OCI-LY7 (cell line): Measurements from ENCODE around the gene BCAR3.

ENCODE experiments used
- EZH2phosphoT487 ChIP-seq: fragments of 200-600 bp; sonication (generic); IDR thresholded peaks from 2 replicates; pipeline ENCODE4 v1.6.1; 2018; ENCODE audit warnings: low read depth, borderline replicate concordance, mild to moderate bottlenecking, mixed run types, antibody characterized with exemption, low read length, moderate library complexity, mixed read lengths
- TF ChIP-seq, protein P1 (sequence below): fragments of 200-600 bp; sonication (generic); conservative IDR thresholded peaks from 2 replicates; pipeline ENCODE4 v1.5.1; 2014; ENCODE audit warnings: mild to moderate bottlenecking, antibody characterized with exemption, low read length, moderate library complexity, mixed read lengths

DNA sequence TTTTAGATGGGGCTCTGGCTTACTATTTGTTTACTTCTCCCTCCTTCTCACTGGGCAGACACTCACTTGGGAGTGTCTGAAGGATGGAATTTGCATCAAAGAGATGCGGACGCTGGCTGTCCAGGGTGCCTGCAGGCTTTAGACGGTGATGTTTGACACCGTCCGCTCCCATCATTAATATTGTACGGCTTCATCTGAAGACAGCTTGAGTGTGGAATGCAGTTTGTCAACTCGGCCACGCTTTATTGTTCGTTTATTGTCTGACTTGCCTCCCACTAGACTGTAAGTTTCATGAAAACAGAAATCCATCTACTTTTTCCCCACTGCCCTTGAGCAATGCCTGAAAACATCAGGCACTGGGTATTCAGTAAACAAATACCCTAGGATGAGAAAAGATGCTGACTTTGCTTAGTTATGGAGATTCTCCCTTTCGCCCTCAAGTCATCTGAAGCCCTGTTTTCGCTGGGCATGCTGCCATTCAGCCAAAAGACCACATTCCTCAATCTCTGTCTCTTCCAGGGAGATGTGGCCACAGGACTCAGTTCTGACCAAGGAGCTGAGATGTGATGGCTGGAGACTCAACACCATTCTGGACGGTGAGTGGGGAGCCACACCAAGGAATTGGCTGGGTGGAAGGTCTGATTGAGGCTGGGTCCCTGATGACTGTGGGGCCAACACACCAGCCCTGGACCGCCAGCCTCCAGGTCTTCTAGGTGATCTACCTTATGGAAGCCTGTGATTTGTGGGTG is 87.6 kb downstream of the BCAR3 start:
- TF ChIP-seq, protein P1, sequence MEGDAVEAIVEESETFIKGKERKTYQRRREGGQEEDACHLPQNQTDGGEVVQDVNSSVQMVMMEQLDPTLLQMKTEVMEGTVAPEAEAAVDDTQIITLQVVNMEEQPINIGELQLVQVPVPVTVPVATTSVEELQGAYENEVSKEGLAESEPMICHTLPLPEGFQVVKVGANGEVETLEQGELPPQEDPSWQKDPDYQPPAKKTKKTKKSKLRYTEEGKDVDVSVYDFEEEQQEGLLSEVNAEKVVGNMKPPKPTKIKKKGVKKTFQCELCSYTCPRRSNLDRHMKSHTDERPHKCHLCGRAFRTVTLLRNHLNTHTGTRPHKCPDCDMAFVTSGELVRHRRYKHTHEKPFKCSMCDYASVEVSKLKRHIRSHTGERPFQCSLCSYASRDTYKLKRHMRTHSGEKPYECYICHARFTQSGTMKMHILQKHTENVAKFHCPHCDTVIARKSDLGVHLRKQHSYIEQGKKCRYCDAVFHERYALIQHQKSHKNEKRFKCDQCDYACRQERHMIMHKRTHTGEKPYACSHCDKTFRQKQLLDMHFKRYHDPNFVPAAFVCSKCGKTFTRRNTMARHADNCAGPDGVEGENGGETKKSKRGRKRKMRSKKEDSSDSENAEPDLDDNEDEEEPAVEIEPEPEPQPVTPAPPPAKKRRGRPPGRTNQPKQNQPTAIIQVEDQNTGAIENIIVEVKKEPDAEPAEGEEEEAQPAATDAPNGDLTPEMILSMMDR = no peak
- no peak for TF ChIP-seq EZH2phosphoT487
